GM12891 (cell line): Measurements from ENCODE around the gene TRAF1.

Experiments used
- DNase-seq: peaks from one replicate; pipeline ENCODE4 v3.0.0; 2011; ENCODE audit warnings: low spot score; ENCODE audit not compliant: insufficient read length
- FAIRE-seq: peaks from 2 replicates; lab custom pipeline; 2011; peaks lifted over from hg19 to GRCh38; lab: Jason Lieb, UNC
- PAX5 ChIP-seq: IDR thresholded peaks from 2 replicates; pipeline ENCODE4 v1.6.1; 2011; ENCODE audit warnings: low read length, moderate library complexity, mild to moderate bottlenecking; ENCODE audit not compliant: insufficient read depth, severe bottlenecking
- POLR2A ChIP-seq: IDR thresholded peaks from 2 replicates; pipeline ENCODE4 v1.6.1; 2011; ENCODE audit warnings: low read depth, low read length, control low read depth
- POLR2AphosphoS5 ChIP-seq: IDR thresholded peaks from 2 replicates; pipeline ENCODE4 v1.6.1; 2011; ENCODE audit warnings: low read depth, low read length, control low read depth
- POU2F2 ChIP-seq: IDR thresholded peaks from 2 replicates; pipeline ENCODE4 v1.6.1; 2011; ENCODE audit warnings: low read depth, mild to moderate bottlenecking, control low read depth, low read length, moderate library complexity
- SPI1 ChIP-seq: IDR thresholded peaks from 2 replicates; pipeline ENCODE4 v1.6.1; 2011; ENCODE audit warnings: low read depth, low read length, control low read depth
- TAF1 ChIP-seq: IDR thresholded peaks from 2 replicates; pipeline ENCODE4 v1.6.1; 2011; ENCODE audit warnings: low read depth, low read length, control low read depth

Gene TRAF1

DNA sequence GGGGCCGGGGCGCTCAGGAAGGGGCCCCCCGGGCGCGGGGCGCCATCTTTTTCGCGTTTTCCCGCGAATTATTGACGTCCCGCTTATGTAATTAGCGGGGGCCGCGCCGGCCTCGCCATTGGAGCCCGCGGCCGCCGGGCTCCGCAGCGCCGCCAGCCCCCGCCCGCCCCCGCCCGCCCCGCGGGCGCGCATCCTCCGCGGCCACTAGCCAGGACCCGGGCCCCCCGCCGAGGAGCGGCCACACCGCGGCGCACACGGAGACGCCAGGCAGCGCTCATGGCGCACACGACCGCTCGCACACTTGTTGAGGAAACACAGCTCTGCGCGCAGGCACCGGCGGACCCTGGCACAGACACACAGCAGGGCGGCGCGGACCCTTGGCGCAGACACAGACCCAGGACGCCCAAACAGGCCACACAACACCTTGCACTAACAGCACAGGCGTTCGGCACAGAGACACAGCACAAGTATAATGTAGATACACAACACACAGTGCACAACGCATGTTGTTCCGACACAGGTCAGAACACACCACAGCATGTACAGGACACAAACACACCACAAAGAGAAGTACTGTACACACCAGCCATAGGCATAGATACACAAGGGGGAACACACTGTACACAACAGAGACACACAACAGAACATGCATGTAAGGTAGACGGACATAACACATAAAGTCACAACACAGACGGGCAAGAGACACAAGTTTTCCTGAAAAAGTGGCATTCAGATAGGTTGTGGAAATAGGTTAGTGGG lies 49.1 kb downstream of the TRAF1 start:
- FAIRE-seq: peak; percentile 91
- TF ChIP-seq PAX5 (no peak), TAF1 (peak; percentile 60; the same call in 1 of the 2 replicates), POLR2A (peak; percentile 62; the same call in 1 of the 2 replicates), POLR2AphosphoS5 (peak; percentile 41), POU2F2 (peak; percentile 51; the same call in 1 of the 2 replicates), SPI1 (no peak)
- DNase-seq: peak; percentile 72

DNA sequence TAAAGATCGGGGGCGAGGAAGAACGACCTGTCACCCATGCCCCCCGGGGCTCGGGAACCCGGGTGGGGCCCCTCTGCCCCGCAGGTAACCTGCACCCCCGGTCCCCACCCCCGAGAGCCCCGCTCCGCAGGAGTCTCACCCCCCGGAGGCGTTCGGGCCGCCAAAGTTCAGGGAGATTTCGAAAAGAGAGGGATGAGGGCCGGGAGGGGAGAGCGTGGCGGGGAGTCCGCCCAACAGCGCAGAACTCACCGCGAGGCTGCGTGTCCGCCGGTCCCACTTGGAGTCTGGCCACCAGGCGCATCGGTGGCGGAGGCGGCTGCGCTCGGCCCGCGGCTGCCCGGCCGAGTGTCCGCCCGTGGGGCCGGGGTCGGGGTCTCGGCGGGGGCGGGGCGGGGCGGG lies 49.8 kb downstream of the TRAF1 start, which contains the start of gene PHF19:
TSS of gene PHF19 (minus strand) at position 347 of the 399 bp plus-strand sequence. CDS start 2,447 bp downstream, outside the sequence.
- DNase-seq (peak; percentile 55), FAIRE-seq (no peak)
- TF ChIP-seq PAX5 (no peak), POLR2A (no peak), POU2F2 (no peak), POLR2AphosphoS5 (no peak), SPI1 (no peak), TAF1 (no peak)

DNA sequence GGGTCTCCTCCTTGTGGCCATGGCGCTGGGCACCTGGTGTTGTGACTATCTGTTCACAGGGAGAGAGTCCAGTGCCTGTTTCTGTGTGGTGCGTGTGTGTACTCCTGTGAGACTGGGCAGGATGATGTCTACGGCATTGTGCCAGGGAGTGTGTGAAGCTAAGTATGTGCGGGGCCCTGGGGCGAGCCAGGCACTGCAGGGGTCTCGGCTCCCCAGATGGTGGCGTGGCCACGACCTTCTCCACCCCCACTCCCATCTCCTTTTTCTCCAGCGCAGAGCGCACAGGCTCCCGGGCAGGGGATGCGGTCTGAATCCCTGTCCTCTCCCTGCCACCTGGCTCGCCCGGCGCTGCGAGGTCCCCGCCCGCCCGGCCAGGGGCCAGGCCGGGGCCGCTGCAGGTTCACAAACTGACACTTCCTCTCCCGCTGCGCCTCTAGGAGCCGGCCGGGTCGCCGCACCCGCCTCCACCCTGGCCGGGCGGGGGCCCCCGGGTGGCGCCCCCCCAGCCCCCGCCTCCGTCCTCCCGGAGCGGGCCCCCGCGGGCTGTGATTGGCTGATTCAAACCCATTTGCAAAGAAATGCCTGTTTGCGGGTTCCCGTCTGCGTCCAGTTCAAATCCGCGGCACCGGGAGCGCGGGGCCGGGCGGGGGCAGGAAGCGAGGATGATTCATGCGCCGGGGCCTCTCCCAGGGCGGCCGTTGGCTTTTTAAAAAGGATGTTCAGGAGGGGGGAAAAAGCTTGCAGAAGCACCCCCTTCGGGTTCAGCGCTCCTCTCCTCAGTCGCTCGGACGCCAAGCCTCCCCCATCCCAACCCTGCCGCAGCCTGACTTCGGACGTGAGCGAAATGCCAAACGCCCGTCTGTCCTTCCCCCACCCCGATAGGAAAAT lies 50.4 kb downstream of the TRAF1 start:
- FAIRE-seq (peak; percentile 54), DNase-seq (peak; percentile 89)
- TF ChIP-seq POU2F2 (no peak), SPI1 (peak; percentile 72), PAX5 (no peak), POLR2A (no peak; the same call in none of the 2 replicates), TAF1 (no peak), POLR2AphosphoS5 (peak; percentile 20; the same call in 1 of the 2 replicates)

DNA sequence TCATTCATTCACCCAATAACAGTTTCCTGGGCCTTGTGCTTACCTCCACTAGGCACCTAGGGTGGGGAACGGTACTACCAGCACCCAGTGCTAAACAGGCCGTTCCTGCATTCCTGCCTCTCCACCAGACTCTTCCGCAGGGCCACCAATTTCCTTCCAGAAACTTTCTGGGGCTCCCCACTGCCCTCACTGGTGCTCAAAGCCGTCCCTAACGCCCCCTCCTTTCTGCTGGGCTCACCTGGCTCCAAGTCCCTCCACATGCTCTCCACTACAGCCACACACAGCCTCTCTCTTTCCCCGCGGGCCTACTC lies 51.0 kb downstream of the TRAF1 start:
- no peak for FAIRE-seq

DNA sequence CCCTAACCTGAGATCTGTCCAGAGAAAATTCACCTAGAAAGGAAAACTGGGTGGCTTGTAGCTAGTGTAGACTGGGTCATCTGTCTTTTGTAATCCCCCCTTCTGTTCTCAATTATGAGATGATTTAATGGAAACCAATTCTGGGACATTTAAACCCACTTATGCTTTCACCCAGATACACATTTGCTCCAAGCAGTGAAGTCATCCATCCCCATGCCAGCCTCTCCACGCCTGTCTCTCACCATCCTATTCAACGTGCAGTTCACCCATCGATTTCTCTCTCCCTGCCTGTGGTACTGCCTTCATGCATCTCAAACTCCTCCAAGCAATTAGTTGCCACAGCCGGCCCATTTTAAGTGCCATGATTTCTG lies 51.4 kb downstream of the TRAF1 start:
- FAIRE-seq: no peak
- no peak for DNase-seq
- TF ChIP-seq POU2F2 (no peak), TAF1 (no peak), PAX5 (no peak), POLR2AphosphoS5 (no peak), POLR2A (no peak), SPI1 (no peak)

More for the DNA sequence above, 51.0 kb downstream of the TRAF1 start:
- TF ChIP-seq POLR2A: 0 out of 2 replicates have a peak, but pooled peaks have one; percentile 42
- no peak for TF ChIP-seq TAF1
- TF ChIP-seq POU2F2: no peak
- no peak for TF ChIP-seq POLR2AphosphoS5
- no peak for TF ChIP-seq PAX5
- no peak for TF ChIP-seq SPI1
- DNase-seq: no peak

DNA sequence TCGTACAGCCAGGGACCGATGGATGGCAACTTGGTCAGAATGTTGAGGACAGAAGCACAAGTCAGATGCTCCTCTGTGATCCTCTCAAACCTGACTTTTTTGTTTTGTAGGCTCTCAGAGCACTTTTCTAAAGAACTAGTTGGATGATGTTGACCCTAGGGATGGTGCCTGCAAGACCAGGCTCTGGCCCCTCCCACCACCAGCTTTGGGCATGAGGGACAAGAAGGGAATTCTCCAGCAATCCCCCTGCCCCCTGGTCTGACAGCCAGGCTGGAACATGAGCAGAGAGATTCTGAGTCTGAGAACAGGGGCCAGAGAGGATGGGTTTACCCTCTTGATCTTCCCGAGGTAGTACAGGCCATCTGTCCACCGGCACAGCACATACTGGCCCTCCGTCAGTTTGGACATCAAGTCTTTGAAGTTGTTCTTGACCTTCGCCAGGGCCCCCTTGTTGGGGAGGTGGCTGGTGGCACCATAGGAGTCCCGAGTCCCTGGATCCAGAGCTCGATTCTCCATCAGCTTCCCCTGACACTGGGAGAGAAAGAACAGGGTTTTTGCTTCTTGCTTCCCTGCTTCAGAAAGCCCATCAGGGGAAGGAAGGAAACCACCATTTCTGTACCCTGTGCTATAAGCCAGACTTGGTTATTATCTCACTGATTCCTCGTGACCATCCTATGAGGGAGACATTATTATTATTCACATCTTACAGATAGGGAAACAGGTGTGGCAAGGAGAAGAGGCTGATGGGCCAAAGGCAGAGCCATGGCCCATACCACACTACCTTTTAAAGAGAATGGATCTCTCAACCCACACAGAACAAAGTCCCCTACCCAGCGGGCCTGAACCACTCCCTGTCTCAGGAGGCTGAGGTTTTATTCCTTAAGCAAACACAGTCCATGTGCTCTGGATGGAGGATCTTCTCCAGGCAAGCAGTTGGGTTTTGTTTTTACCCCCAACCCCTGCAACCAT lies 52.1 kb downstream of the TRAF1 start:
- FAIRE-seq: no peak
- no peak for DNase-seq
- TF ChIP-seq TAF1 (no peak), POU2F2 (no peak), PAX5 (no peak), SPI1 (no peak), POLR2AphosphoS5 (no peak), POLR2A (no peak)

DNA sequence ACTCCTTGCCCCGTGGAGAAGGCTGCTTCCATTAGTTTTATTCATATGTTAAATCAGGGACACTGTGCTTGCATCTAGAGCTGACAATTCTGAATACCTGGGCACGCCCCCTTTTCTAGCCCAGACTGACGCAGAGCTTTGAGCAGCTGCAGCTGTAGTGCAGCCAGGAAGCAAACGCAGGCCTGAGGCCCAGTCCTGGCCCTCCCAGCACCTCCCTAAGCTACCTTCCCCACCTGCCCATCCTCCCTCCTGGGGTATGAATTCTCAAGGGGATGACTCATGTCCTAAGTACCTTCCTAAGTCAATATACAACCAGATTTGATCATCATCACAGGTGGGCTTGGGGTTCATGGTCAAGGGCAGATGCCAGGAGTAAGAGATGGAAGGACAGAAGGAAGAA lies 53.1 kb downstream of the TRAF1 start:
- FAIRE-seq (no peak), DNase-seq (no peak)
- TF ChIP-seq POLR2A: no peak

DNA sequence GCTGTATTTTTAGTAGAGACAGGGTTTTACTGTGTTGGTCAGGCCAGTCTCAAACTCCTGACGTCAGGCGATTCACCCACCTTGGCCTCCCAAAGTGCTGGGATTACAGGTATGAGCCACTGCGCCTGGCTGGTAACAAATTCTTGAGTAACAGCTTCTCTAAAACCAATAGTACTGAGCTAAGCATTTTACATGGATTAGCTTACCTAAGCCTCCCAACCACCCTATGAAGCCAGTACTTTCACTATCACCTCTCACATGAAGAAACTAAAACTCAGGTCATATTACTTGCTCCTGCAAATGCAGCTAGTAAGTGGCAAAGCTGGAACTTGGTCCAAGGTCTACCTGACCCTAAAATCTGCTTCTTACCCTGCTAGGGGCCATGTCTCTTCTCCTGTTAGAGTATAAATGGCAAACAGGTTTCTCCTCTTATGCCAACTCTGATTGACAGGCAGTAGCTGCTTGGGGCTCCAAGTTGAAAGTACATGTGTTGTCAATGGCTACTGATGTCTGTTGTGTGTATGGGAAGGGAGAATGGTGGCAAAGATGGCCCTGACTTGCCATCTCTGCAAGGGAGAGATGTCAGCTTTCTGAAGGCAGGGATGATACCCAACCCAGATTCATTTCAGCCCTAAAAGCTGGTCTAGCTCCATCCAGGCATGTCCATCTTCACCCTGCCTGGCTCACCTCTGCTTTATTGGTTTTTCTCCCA lies 53.6 kb downstream of the TRAF1 start:
- DNase-seq: no peak
- FAIRE-seq: no peak

More for the DNA sequence above, 53.6 kb downstream of the TRAF1 start:
- TF ChIP-seq POLR2AphosphoS5 (no peak), POU2F2 (no peak), PAX5 (no peak), SPI1 (no peak), TAF1 (no peak), POLR2A (no peak)
